Superior temporal gyrus (tissue), 1 donor: ENCODE data around the gene RNPEP.
"Not testable (repeated sequence)": the region's sequence is repeated elsewhere in the genome, so short reads cannot be mapped to it uniquely, and the experiment has no call there.

ENCODE experiments used
- DNase-seq: peaks from one replicate; pipeline ENCODE4 v3.0.0-alpha.2; 2016; ENCODE audit errors: extremely low spot score

The RNPEP gene

GRCh38 chr1:202010180-202011015, 27.9 kb downstream of the RNPEP start, which contains the start of gene ELF3:
ELF3 (plus strand) TSS chr1:202010587; CDS start chr1:202011137, 550 bp downstream.
- no peak for DNase-seq

- DNase-seq = no peak
Measured at GRCh38 chr1:202011994-202012393, 29.5 kb downstream of the RNPEP start.

- no peak for DNase-seq
Measured at GRCh38 chr1:202012544-202013478, 30.4 kb downstream of the RNPEP start.

- no peak for DNase-seq
Measured at GRCh38 chr1:202013603-202014002, 31.2 kb downstream of the RNPEP start.

GRCh38 chr1:202014060-202014459, 31.6 kb downstream of the RNPEP start:
- DNase-seq = no peak

- no peak for DNase-seq
Measured at GRCh38 chr1:202014915-202015661, 32.6 kb downstream of the RNPEP start.

GRCh38 chr1:202015662-202015937, 33.2 kb downstream of the RNPEP start:
- DNase-seq = no peak

- DNase-seq = no peak
Measured at GRCh38 chr1:202016022-202016810, 33.8 kb downstream of the RNPEP start.

- DNase-seq = no peak
Measured at GRCh38 chr1:202016811-202017748, 34.6 kb downstream of the RNPEP start.

- DNase-seq = no peak
Measured at GRCh38 chr1:202017749-202018467, 35.5 kb downstream of the RNPEP start.

GRCh38 chr1:202018468-202019234, 36.2 kb downstream of the RNPEP start:
- no peak for DNase-seq

- DNase-seq = not testable (repeated sequence)
Measured at GRCh38 chr1:202019235-202019558, 36.7 kb downstream of the RNPEP start.

GRCh38 chr1:202023001-202023433, 40.6 kb downstream of the RNPEP start:
- no peak for DNase-seq

GRCh38 chr1:202029171-202029665, 46.8 kb downstream of the RNPEP start:
- no peak for DNase-seq

- no peak for DNase-seq
Measured at GRCh38 chr1:202029727-202030126, 47.3 kb downstream of the RNPEP start.

GRCh38 chr1:202031796-202032195, 49.3 kb downstream of the RNPEP start:
- no peak for DNase-seq

GRCh38 chr1:202034149-202034682, 51.8 kb downstream of the RNPEP start:
- no peak for DNase-seq
